HEK293 (cell line): ENCODE results near the gene METTL8.

Experiments used
- CTCF ChIA-PET: fragments of 350-600 bp; formaldehyde crosslinking; extraction: SDS; loops from one replicate; lab custom pipeline; 2021; ENCODE audit warnings: antibody characterized with exemption; lab: Yijun Ruan, JAX
- POLR2A ChIA-PET: fragments of 300-600 bp; formaldehyde crosslinking; extraction: SDS; loops from one replicate; lab custom pipeline; 2020; ENCODE audit warnings: antibody characterized with exemption, inconsistent platforms; lab: Yijun Ruan, JAX
- H3K27ac ChIP-seq: fragments of 200-500 bp; sonication (Bioruptor generic); 2 replicates; pipeline ENCODE4 v1.5.1; 2014; ENCODE audit warnings: low read depth, low read length, control low read depth, inconsistent platforms; ENCODE audit errors: extremely low read depth
- H3K36me3 ChIP-seq, 2 experiments: fragments of 200-500 bp in 1 of 2; sonication (Bioruptor generic) in 1 of 2; 1 replicate in 1 of 2; 2 replicates in 1 of 2; pipeline ENCODE4 v1.5.1; 2014 to 2017; ENCODE audit warnings: inconsistent platforms in 2 of 2, low read length in 2 of 2; ENCODE audit not compliant: control insufficient read depth in 2 of 2, insufficient read depth in 1 of 2
- H3K4me1 ChIP-seq: fragments of 200-500 bp; sonication (Bioruptor generic); 2 replicates; pipeline ENCODE4 v1.5.1; 2014; ENCODE audit warnings: mild to moderate bottlenecking, low read length, inconsistent platforms; ENCODE audit not compliant: control insufficient read depth, insufficient read depth
- H3K4me3 ChIP-seq: 2 replicates; pipeline ENCODE4 v1.5.1; 2011; ENCODE audit warnings: low read depth, mild to moderate bottlenecking, control low read depth, low read length, moderate library complexity
- H3K9me3 ChIP-seq: fragments of 200-500 bp; sonication (Bioruptor generic); 2 replicates; pipeline ENCODE4 v1.5.1; 2014; ENCODE audit warnings: low read depth, low read length, inconsistent platforms; ENCODE audit not compliant: control insufficient read depth, insufficient read depth
- EGR2 ChIP-seq: fragments of 450-650 bp; formaldehyde crosslinking; IDR thresholded peaks from 2 replicates; pipeline ENCODE4 v1.5.1; 2016; ENCODE audit warnings: low read depth, missing biosample characterization, missing genetic modification characterization
- GLI4 ChIP-seq: fragments of 450-650 bp; formaldehyde crosslinking; IDR thresholded peaks from 2 replicates; pipeline ENCODE4 v1.5.1; 2016; ENCODE audit warnings: missing biosample characterization, missing genetic modification characterization
- KLF1 ChIP-seq: fragments of 450-650 bp; formaldehyde crosslinking; IDR thresholded peaks from 2 replicates; pipeline ENCODE4 v1.5.1; 2016; ENCODE audit warnings: missing biosample characterization, missing genetic modification characterization
- OVOL3 ChIP-seq: fragments of 450-650 bp; formaldehyde crosslinking; IDR thresholded peaks from 2 replicates; pipeline ENCODE4 v1.5.1; 2016; ENCODE audit warnings: missing biosample characterization, missing genetic modification characterization
- ZNF140 ChIP-seq: fragments of 450-650 bp; formaldehyde crosslinking; IDR thresholded peaks from 2 replicates; pipeline ENCODE4 v1.5.1; 2016; ENCODE audit warnings: missing biosample characterization, missing genetic modification characterization
- ZNF2 ChIP-seq: fragments of 450-650 bp; formaldehyde crosslinking; IDR thresholded peaks from 2 replicates; pipeline ENCODE4 v1.5.1; 2016; ENCODE audit warnings: missing biosample characterization, missing genetic modification characterization
- ZNF302 ChIP-seq: fragments of 450-650 bp; formaldehyde crosslinking; IDR thresholded peaks from 2 replicates; pipeline ENCODE4 v1.5.1; 2016; ENCODE audit warnings: missing biosample characterization, missing genetic modification characterization, low read depth
- ZNF391 ChIP-seq: fragments of 450-650 bp; formaldehyde crosslinking; IDR thresholded peaks from 2 replicates; pipeline ENCODE4 v1.5.1; 2016; ENCODE audit warnings: low read depth, missing biosample characterization, missing genetic modification characterization, borderline replicate concordance
- ZNF510 ChIP-seq: fragments of 450-650 bp; formaldehyde crosslinking; IDR thresholded peaks from 2 replicates; pipeline ENCODE4 v1.5.1; 2018; ENCODE audit warnings: mild to moderate bottlenecking, missing genetic modification characterization, missing biosample characterization; ENCODE audit not compliant: insufficient replicate concordance
- ZNF558 ChIP-seq: fragments of 450-650 bp; formaldehyde crosslinking; IDR thresholded peaks from 2 replicates; pipeline ENCODE4 v1.5.1; 2016; ENCODE audit warnings: missing biosample characterization, missing genetic modification characterization
- ZNF560 ChIP-seq: fragments of 450-650 bp; formaldehyde crosslinking; IDR thresholded peaks from 2 replicates; pipeline ENCODE4 v1.5.1; 2017; ENCODE audit warnings: missing biosample characterization, missing genetic modification characterization, borderline replicate concordance
- ZNF654 ChIP-seq: fragments of 450-650 bp; formaldehyde crosslinking; IDR thresholded peaks from 2 replicates; pipeline ENCODE4 v1.5.1; 2016; ENCODE audit warnings: low read depth, missing biosample characterization, missing genetic modification characterization
- ZNF664 ChIP-seq: fragments of 450-650 bp; formaldehyde crosslinking; IDR thresholded peaks from 2 replicates; pipeline ENCODE4 v1.5.1; 2016; ENCODE audit warnings: missing biosample characterization, missing genetic modification characterization
- ZNF777 ChIP-seq: fragments of 450-650 bp; formaldehyde crosslinking; IDR thresholded peaks from 2 replicates; pipeline ENCODE4 v1.5.1; 2017; ENCODE audit warnings: missing biosample characterization, missing genetic modification characterization, borderline replicate concordance
- ZNF791 ChIP-seq: fragments of 450-650 bp; formaldehyde crosslinking; IDR thresholded peaks from 2 replicates; pipeline ENCODE4 v1.5.1; 2016; ENCODE audit warnings: missing biosample characterization, missing genetic modification characterization
- ZSCAN16 ChIP-seq: fragments of 450-650 bp; formaldehyde crosslinking; IDR thresholded peaks from 2 replicates; pipeline ENCODE4 v1.5.1; 2016; ENCODE audit warnings: missing biosample characterization, missing genetic modification characterization
- TF ChIP-seq, protein P1 (sequence below): fragments of 450-650 bp; formaldehyde crosslinking; IDR thresholded peaks from 2 replicates; pipeline ENCODE4 v1.5.1; 2016; ENCODE audit warnings: missing biosample characterization, missing genetic modification characterization
- TF ChIP-seq, protein P2 (sequence below): fragments of 450-650 bp; formaldehyde crosslinking; IDR thresholded peaks from 2 replicates; pipeline ENCODE4 v1.5.1; 2017; ENCODE audit warnings: missing biosample characterization, missing genetic modification characterization
- TF ChIP-seq, protein P3 (sequence below): fragments of 450-650 bp; formaldehyde crosslinking; IDR thresholded peaks from 2 replicates; pipeline ENCODE4 v1.5.1; 2017; ENCODE audit warnings: missing biosample characterization, mild to moderate bottlenecking, missing genetic modification characterization, moderate library complexity
- TF ChIP-seq, protein P4 (sequence below): fragments of 450-650 bp; formaldehyde crosslinking; optimal IDR thresholded peaks from 2 replicates; pipeline ENCODE3; 2016; ENCODE audit warnings: missing biosample characterization, mild to moderate bottlenecking, missing genetic modification characterization

The METTL8 gene

DNA sequence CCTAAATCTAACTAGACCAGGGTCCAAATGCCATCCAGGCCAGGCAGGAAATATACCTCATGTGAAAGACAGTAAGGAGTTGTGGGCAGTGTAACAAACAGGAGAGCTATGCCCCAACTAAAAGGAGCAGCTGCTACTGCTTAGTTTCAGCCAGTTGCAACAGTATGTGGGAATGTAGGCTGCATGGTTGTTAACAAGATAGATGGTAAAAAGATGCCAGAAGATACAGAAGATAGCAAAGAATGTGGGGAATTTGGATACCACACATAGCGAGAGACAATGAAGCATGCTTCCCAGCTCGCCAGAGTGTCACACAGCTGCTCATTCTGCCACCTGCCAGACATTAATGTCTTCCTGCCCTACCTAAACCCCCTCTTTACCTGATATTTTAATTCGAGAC, 49.1 kb upstream of the METTL8 start:
- no peaks in the 10 kb centered on the region for H3K9me3 ChIP-seq
- no peak overlapping the region for H3K4me3 ChIP-seq
- no peak overlapping the region for H3K27ac ChIP-seq
- H3K4me1 ChIP-seq: no peaks in the 10 kb centered on the region
- ChIA-PET CTCF (no interaction called here), POLR2A (no interaction called here)
- TF ChIP-seq KLF1 (tag by site-specific recombination) (no peak), ZNF510 (tag by site-specific recombination) (no peak)
- peaks cover 0 to 42% of the 10 kb centered on the region in 2 experiments; a peak in 1 of 3 replicates for H3K36me3 ChIP-seq

DNA sequence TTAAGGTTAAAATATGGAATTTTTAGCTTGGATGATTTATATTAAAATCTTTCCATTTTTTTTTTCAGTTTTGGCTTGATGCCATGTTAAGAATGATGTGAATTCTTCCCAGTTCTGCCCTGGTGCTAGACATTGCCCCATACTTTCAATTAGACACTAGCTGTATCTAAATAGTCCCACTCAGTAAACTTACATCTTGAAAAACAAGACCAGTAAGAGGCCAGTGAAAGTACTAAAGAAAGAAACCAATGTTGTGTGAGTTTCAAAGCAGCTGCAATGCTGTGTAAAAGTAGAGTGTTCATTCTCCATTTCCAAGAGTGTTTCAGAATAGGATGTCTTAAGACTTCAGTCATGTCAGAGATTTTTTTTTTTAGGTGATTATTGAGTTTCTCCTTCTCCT, 48.5 kb upstream of the METTL8 start:
- CTCF ChIA-PET: interaction anchor here (0.6 kb wide), 1 partner anchor 1228 kb away, joined by 4 read pairs; no protein-coding TSS in a partner anchor
- TF ChIP-seq ZNF664 (tag by site-specific recombination): no peak
- no peak for TF ChIP-seq ZNF510 (tag by site-specific recombination)
- TF ChIP-seq ZSCAN16 (tag by site-specific recombination): no peak
- TF ChIP-seq ZNF391 (tag by site-specific recombination): no peak
- no peak for TF ChIP-seq ZNF560 (tag by site-specific recombination)
- TF ChIP-seq, protein P1, sequence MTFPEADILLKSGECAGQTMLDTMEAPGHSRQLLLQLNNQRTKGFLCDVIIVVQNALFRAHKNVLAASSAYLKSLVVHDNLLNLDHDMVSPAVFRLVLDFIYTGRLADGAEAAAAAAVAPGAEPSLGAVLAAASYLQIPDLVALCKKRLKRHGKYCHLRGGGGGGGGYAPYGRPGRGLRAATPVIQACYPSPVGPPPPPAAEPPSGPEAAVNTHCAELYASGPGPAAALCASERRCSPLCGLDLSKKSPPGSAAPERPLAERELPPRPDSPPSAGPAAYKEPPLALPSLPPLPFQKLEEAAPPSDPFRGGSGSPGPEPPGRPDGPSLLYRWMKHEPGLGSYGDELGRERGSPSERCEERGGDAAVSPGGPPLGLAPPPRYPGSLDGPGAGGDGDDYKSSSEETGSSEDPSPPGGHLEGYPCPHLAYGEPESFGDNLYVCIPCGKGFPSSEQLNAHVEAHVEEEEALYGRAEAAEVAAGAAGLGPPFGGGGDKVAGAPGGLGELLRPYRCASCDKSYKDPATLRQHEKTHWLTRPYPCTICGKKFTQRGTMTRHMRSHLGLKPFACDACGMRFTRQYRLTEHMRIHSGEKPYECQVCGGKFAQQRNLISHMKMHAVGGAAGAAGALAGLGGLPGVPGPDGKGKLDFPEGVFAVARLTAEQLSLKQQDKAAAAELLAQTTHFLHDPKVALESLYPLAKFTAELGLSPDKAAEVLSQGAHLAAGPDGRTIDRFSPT (tag by site-specific recombination): no peak
- no peak for TF ChIP-seq ZNF654
- no peak for TF ChIP-seq EGR2 (tag by site-specific recombination)
- TF ChIP-seq, protein P2, sequence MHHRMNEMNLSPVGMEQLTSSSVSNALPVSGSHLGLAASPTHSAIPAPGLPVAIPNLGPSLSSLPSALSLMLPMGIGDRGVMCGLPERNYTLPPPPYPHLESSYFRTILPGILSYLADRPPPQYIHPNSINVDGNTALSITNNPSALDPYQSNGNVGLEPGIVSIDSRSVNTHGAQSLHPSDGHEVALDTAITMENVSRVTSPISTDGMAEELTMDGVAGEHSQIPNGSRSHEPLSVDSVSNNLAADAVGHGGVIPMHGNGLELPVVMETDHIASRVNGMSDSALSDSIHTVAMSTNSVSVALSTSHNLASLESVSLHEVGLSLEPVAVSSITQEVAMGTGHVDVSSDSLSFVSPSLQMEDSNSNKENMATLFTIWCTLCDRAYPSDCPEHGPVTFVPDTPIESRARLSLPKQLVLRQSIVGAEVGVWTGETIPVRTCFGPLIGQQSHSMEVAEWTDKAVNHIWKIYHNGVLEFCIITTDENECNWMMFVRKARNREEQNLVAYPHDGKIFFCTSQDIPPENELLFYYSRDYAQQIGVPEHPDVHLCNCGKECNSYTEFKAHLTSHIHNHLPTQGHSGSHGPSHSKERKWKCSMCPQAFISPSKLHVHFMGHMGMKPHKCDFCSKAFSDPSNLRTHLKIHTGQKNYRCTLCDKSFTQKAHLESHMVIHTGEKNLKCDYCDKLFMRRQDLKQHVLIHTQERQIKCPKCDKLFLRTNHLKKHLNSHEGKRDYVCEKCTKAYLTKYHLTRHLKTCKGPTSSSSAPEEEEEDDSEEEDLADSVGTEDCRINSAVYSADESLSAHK: no peak
- TF ChIP-seq ZNF2: no peak
- TF ChIP-seq ZNF302 (tag by site-specific recombination): no peak
- TF ChIP-seq, protein P3, sequence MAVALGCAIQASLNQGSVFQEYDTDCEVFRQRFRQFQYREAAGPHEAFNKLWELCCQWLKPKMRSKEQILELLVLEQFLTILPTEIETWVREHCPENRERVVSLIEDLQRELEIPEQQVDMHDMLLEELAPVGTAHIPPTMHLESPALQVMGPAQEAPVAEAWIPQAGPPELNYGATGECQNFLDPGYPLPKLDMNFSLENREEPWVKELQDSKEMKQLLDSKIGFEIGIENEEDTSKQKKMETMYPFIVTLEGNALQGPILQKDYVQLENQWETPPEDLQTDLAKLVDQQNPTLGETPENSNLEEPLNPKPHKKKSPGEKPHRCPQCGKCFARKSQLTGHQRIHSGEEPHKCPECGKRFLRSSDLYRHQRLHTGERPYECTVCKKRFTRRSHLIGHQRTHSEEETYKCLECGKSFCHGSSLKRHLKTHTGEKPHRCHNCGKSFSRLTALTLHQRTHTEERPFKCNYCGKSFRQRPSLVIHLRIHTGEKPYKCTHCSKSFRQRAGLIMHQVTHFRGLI (tag by site-specific recombination): no peak
- TF ChIP-seq ZNF558: no peak
- no peak for TF ChIP-seq ZNF140
- no peak for TF ChIP-seq ZNF777 (tag by site-specific recombination)
- TF ChIP-seq, protein P4, sequence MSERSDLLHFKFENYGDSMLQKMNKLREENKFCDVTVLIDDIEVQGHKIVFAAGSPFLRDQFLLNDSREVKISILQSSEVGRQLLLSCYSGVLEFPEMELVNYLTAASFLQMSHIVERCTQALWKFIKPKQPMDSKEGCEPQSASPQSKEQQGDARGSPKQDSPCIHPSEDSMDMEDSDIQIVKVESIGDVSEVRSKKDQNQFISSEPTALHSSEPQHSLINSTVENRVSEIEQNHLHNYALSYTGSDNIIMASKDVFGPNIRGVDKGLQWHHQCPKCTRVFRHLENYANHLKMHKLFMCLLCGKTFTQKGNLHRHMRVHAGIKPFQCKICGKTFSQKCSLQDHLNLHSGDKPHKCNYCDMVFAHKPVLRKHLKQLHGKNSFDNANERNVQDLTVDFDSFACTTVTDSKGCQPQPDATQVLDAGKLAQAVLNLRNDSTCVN (tag by site-specific recombination): no peak
- no peak for TF ChIP-seq OVOL3 (tag by site-specific recombination)
- TF ChIP-seq ZNF791 (tag by site-specific recombination): no peak
- TF ChIP-seq GLI4: no peak
- POLR2A ChIA-PET: no interaction called here

More for the DNA sequence above, 48.5 kb upstream of the METTL8 start:
- H3K36me3 ChIP-seq: peaks cover 0 to 46% of the 10 kb centered on the region in 2 experiments; a peak in 1 of 3 replicates
- H3K4me3 ChIP-seq: no peak overlapping the region
- H3K4me1 ChIP-seq: no peaks in the 10 kb centered on the region
- H3K27ac ChIP-seq: no peak overlapping the region
- no peaks in the 10 kb centered on the region for H3K9me3 ChIP-seq
